Activated CD4-positive, alpha-beta T cell treated with anti-CD3 and anti-CD28 coated beads, Interleukin-2, amount 50 U/mL, for 4 hours (primary cell): ENCODE data around the gene EFNA2.
A peak's percentile ranks its signal among the peaks of the same experiment; 100 is the strongest.

ENCODE experiments used
- DNase-seq, 2 experiments: peaks; one replicate each; pipeline ENCODE4 v3.0.0-alpha.2; 2020

The EFNA2 gene

GRCh38 chr19:1260749-1261537, 24.7 kb upstream of the EFNA2 start:
- DNase-seq = peak; percentile 95 to 96

- DNase-seq = no peak
Measured at GRCh38 chr19:1261538-1261797, 24.2 kb upstream of the EFNA2 start.

- DNase-seq = no peak
Measured at GRCh38 chr19:1261798-1262622, 23.7 kb upstream of the EFNA2 start.

GRCh38 chr19:1262623-1263123, 23.0 kb upstream of the EFNA2 start:
- DNase-seq = no peak

GRCh38 chr19:1263188-1263587, 22.5 kb upstream of the EFNA2 start:
- no peak for DNase-seq

- DNase-seq = no peak
Measured at GRCh38 chr19:1264801-1265614, 20.7 kb upstream of the EFNA2 start.

GRCh38 chr19:1265615-1266128, 20.0 kb upstream of the EFNA2 start:
- DNase-seq = no peak

- DNase-seq = peak; percentile 62 to 68
Measured at GRCh38 chr19:1266129-1266915, 19.4 kb upstream of the EFNA2 start.

- peak in 1 of 2 experiments; percentile 49 for DNase-seq
Measured at GRCh38 chr19:1266916-1267476, 18.7 kb upstream of the EFNA2 start.

GRCh38 chr19:1267477-1268225, 18.0 kb upstream of the EFNA2 start:
- DNase-seq = no peak

GRCh38 chr19:1268226-1269064, 17.2 kb upstream of the EFNA2 start:
- no peak for DNase-seq

- peak; percentile 99 for DNase-seq
Measured at GRCh38 chr19:1269065-1269477, 16.6 kb upstream of the EFNA2 start, which contains the start of gene CIRBP. Gene CIRBP (plus strand): TSS chr19:1269332. CDS start chr19:1270934, 1,602 bp downstream.

GRCh38 chr19:1269478-1270212, 16.0 kb upstream of the EFNA2 start:
- DNase-seq = peak; percentile 78 to 80

- no peak for DNase-seq
Measured at GRCh38 chr19:1270213-1270853, 15.3 kb upstream of the EFNA2 start.

- DNase-seq = no peak
Measured at GRCh38 chr19:1270854-1271527, 14.7 kb upstream of the EFNA2 start.

- DNase-seq = no peak
Measured at GRCh38 chr19:1271528-1272422, 13.9 kb upstream of the EFNA2 start.
